Neural progenitor cell (in vitro differentiated cells): Measurements from ENCODE around the gene POTEF.

Source experiments
- EZH2 ChIP-seq: fragments of 200-600 bp; sonication (generic); IDR thresholded peaks from 2 replicates; pipeline ENCODE4 v1.6.1; 2017; ENCODE audit warnings: antibody characterized with exemption, mild to moderate bottlenecking, moderate library complexity
- EZH2phosphoT487 ChIP-seq: fragments of 200-600 bp; sonication (generic); IDR thresholded peaks from 2 replicates; pipeline ENCODE4 v1.6.1; 2017; ENCODE audit warnings: antibody characterized with exemption
- TF ChIP-seq, protein P1 (sequence below): fragments of 200-600 bp; sonication (generic); IDR thresholded peaks from 2 replicates; pipeline ENCODE4 v1.5.1; 2017; ENCODE audit warnings: antibody characterized with exemption, mild to moderate bottlenecking

DNA sequence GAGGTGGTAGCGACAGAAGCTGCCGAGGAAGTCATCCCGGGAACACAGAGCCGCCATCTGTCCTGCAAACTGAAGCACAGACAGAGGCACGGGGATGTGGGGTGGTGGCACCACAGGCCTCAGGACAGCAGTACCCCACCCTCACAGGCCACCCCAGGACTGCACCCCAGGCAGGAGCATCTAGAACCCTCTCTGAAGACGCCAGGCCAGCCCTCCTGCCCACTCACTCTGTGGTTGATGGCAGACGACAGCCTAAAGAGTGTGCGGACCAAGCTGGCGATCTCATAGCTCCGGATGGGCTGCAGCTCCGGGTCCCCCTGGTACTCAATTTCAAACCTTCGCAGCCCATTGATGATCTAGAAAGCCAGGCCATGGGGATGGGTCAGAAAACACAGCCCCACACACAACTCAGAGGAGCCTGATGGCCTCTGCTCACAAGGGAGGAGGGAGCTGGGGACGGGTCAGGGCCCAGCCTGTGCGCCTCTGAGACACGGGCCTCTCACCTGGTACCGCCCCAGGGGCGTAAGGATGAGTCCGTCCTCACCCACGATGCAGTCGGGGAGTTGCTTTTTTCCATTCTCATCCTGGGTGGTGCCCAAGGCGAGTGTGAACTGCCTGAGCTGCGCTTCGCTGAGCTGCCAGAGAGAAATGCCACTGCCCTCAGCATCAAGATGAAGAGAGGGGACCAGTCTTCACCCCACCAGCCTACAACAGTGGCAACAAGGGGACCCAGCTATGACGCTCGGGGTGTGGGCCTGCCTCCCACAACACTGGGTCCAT is 24.0 kb upstream of the POTEF start:
- TF ChIP-seq EZH2phosphoT487 (no peak), EZH2 (no peak)
- TF ChIP-seq, protein P1, sequence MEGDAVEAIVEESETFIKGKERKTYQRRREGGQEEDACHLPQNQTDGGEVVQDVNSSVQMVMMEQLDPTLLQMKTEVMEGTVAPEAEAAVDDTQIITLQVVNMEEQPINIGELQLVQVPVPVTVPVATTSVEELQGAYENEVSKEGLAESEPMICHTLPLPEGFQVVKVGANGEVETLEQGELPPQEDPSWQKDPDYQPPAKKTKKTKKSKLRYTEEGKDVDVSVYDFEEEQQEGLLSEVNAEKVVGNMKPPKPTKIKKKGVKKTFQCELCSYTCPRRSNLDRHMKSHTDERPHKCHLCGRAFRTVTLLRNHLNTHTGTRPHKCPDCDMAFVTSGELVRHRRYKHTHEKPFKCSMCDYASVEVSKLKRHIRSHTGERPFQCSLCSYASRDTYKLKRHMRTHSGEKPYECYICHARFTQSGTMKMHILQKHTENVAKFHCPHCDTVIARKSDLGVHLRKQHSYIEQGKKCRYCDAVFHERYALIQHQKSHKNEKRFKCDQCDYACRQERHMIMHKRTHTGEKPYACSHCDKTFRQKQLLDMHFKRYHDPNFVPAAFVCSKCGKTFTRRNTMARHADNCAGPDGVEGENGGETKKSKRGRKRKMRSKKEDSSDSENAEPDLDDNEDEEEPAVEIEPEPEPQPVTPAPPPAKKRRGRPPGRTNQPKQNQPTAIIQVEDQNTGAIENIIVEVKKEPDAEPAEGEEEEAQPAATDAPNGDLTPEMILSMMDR, result no peak
